Lower leg skin (tissue), 4 donors: Measurements from ENCODE around the gene EXOSC7. TPM values are rescaled to one million over a fixed set of nuclear protein-coding genes. Genes with fewer than 3 reads are reported as not detected.
"Not testable (repeated sequence)": the region's sequence is repeated elsewhere in the genome, so short reads cannot be mapped to it uniquely, and the experiment has no call there.

Experiments used
- DNase-seq, 2 donors: peaks; one replicate each; pipeline ENCODE4 v3.0.0-alpha.2; 2019; ENCODE audit warnings: low spot score in 2 of 2
- H3K4me3 ChIP-seq: fragments of 200-600 bp; sonication (generic); 2 replicates; pipeline ENCODE4 v1.5.1; 2017; ENCODE audit warnings: mild to moderate bottlenecking, low read depth; ENCODE audit not compliant: poor library complexity, severe bottlenecking
- CTCF ChIP-seq, 3 donors: fragments of 450-650 bp; IDR thresholded peaks; one replicate each; pipeline ENCODE4 v1.5.1; 2016; ENCODE audit warnings: antibody characterized with exemption in 3 of 3, mild to moderate bottlenecking in 3 of 3, moderate library complexity in 2 of 3
- POLR2A ChIP-seq, 2 donors: fragments of 450-650 bp; IDR thresholded peaks; one replicate each; pipeline ENCODE4 v1.6.1; 2016 to 2017; ENCODE audit warnings: antibody characterized with exemption in 2 of 2, mild to moderate bottlenecking in 1 of 2, moderate library complexity in 1 of 2
- WGBS, 2 donors: methylation state at CpG; one replicate each; pipeline ENCODE4 v1.1.5; 2018; 5-methylcytosine and 5-hydroxymethylcytosine counted together
- intact Hi-C: fragments of 100-400 bp; cut with DNase I; formaldehyde crosslinking; loops from one replicate; pipeline ENCODE4 v1.15.0; 2023; ENCODE audit warnings: low total_unique reads
- total RNA-seq, 4 donors: library from RNA; depleted of rRNA; stranded (reverse); fragments of >200 nt; gene quantifications; one replicate each; pipeline ENCODE4 v1.1.0, GENCODE V29; 2016

EXOSC7 gene
- total RNA-seq, 4 donors from 2014 or later: 77.4 to 178 (median 133) TPM

GRCh38 chr3:45043728-45044299 lies 67.8 kb downstream of the EXOSC7 start:
- no peak for DNase-seq
- H3K4me3 ChIP-seq: no peak overlapping the region
- intact Hi-C loops: loop anchor here (10.0 kb wide), 1 partner anchor 611 kb away; no protein-coding TSS in a partner anchor
- TF ChIP-seq CTCF (IDR thresholded peaks at IDR 0.05) (no peak), POLR2A (IDR thresholded peaks at IDR 0.05) (no peak)
- WGBS, 2 donors: 30 to 32% methylated on average over 2 of the region's 2 CpGs

GRCh38 chr3:45048244-45048643 lies 72.2 kb downstream of the EXOSC7 start:
- no peak for DNase-seq
- TF ChIP-seq CTCF (IDR thresholded peaks at IDR 0.05) (no peak), POLR2A (IDR thresholded peaks at IDR 0.05) (no peak)
- no peak overlapping the region for H3K4me3 ChIP-seq
- 34 to 37% methylated on average over 4 of the region's 4 CpGs for WGBS, 2 donors
- intact Hi-C loops: loop anchor here (10.0 kb wide), 1 partner anchor 607 kb away; no protein-coding TSS in a partner anchor

GRCh38 chr3:45049807-45050206 lies 73.8 kb downstream of the EXOSC7 start:
- no peak for DNase-seq
- intact Hi-C loops: loop anchor here (10.0 kb wide), 1 partner anchor 605 kb away; no protein-coding TSS in a partner anchor
- TF ChIP-seq CTCF (IDR thresholded peaks at IDR 0.05): no peak
- no peak for TF ChIP-seq POLR2A (IDR thresholded peaks at IDR 0.05)
- WGBS, 2 donors: 88 to 94% methylated on average over 4 of the region's 4 CpGs
- H3K4me3 ChIP-seq: no peak overlapping the region

- intact Hi-C loops: no loop called here
- WGBS, 2 donors: 78 to 84% methylated on average over 6 of the region's 6 CpGs
- DNase-seq: no peak
Measured at GRCh38 chr3:45051685-45052084, 75.6 kb downstream of the EXOSC7 start.

GRCh38 chr3:45053805-45054195 lies 77.8 kb downstream of the EXOSC7 start:
- DNase-seq, H3K4me3 ChIP-seq, intact Hi-C loops: not testable (repeated sequence)
- 33% methylated on average over 1 of the region's 1 CpG for WGBS, 2 donors

More at GRCh38 chr3:45051685-45052084, 75.6 kb downstream of the EXOSC7 start:
- H3K4me3 ChIP-seq: no peak overlapping the region
- TF ChIP-seq POLR2A (IDR thresholded peaks at IDR 0.05) (no peak), CTCF (IDR thresholded peaks at IDR 0.05) (no peak)

GRCh38 chr3:45054196-45054857 lies 78.3 kb downstream of the EXOSC7 start:
- 53 to 59% methylated on average over 3 of the region's 3 CpGs for WGBS, 2 donors
- peak in 1 of 2 donors; percentile 43 for DNase-seq

More at GRCh38 chr3:45054196-45054857, 78.3 kb downstream of the EXOSC7 start:
- intact Hi-C loops: no loop called here
- TF ChIP-seq POLR2A (IDR thresholded peaks at IDR 0.05): no peak
- TF ChIP-seq CTCF (IDR thresholded peaks at IDR 0.05): no peak
- no peak overlapping the region for H3K4me3 ChIP-seq
